PC-9 (cell line): ENCODE data around the gene PRR30. TPM values are rescaled to one million over a fixed set of nuclear protein-coding genes. Genes with fewer than 3 reads are reported as not detected.

Experiments
- BruUV-seq: library from RNA; stranded (reverse); fragments of 400-500 nt; replicated peaks from 2 replicates; lab custom pipeline; 2021; lab: Mats Ljungman, UMichigan
- CTCF ChIA-PET: fragments of 300-600 bp; sonication (Branson Sonifier 250); formaldehyde crosslinking; loops from one replicate; lab custom pipeline; 2022; ENCODE audit warnings: antibody characterized with exemption; lab: Charles Lee
- POLR2A ChIA-PET: fragments of 300-600 bp; sonication (Branson Sonifier 250); formaldehyde crosslinking; loops from one replicate; lab custom pipeline; 2022; ENCODE audit warnings: antibody characterized with exemption; ENCODE audit not compliant: unreplicated experiment; lab: Charles Lee
- DNase-seq, 2 experiments: peaks; one replicate each; pipeline versions ENCODE4 v3.0.0 to v3.0.0-alpha.2; 2015 to 2022; ENCODE audit warnings: mixed read lengths in 1 of 2
- H2AFZ ChIP-seq: fragments of 200-600 bp; sonication (generic); 2 replicates; pipeline ENCODE4 v1.8.1; 2017; ENCODE audit warnings: antibody characterized with exemption
- H3F3A ChIP-seq: fragments of 200-600 bp; sonication (generic); 2 replicates; pipeline ENCODE4 v1.8.1; 2017; ENCODE audit warnings: antibody characterized with exemption, mild to moderate bottlenecking, low read depth; ENCODE audit not compliant: insufficient read depth
- H3K27ac ChIP-seq: fragments of 200-600 bp; sonication (generic); 2 replicates; pipeline ENCODE4 v1.6.1; 2016; ENCODE audit warnings: mixed run types
- H3K27me3 ChIP-seq: fragments of 200-600 bp; sonication (generic); 2 replicates; pipeline ENCODE4 v1.6.1; 2016; ENCODE audit warnings: low read depth, mixed run types; ENCODE audit not compliant: insufficient read depth
- H3K36me3 ChIP-seq: fragments of 200-600 bp; sonication (generic); 2 replicates; pipeline ENCODE4 v1.6.1; 2016; ENCODE audit warnings: low read depth, mixed run types
- H3K4me1 ChIP-seq: fragments of 200-600 bp; sonication (generic); replicated peaks from 2 replicates; pipeline ENCODE4 v1.6.1; 2016; ENCODE audit warnings: mixed run types; ENCODE audit not compliant: insufficient read depth
- H3K4me2 ChIP-seq: fragments of 200-600 bp; sonication (generic); 2 replicates; pipeline ENCODE4 v1.6.1; 2017; ENCODE audit warnings: mixed run types
- H3K4me3 ChIP-seq: fragments of 200-600 bp; sonication (generic); 2 replicates; pipeline ENCODE4 v1.6.1; 2016; ENCODE audit warnings: mixed run types
- H3K79me2 ChIP-seq: fragments of 200-600 bp; sonication (generic); 2 replicates; pipeline ENCODE4 v1.6.1; 2017; ENCODE audit warnings: low read depth, mixed run types
- H3K9me2 ChIP-seq: fragments of 200-600 bp; sonication (generic); 2 replicates; pipeline ENCODE4 v1.8.1; 2017; ENCODE audit warnings: mild to moderate bottlenecking; ENCODE audit not compliant: insufficient read depth
- H3K9me3 ChIP-seq: fragments of 200-600 bp; sonication (generic); 2 replicates; pipeline ENCODE4 v1.8.1; 2016; ENCODE audit warnings: low read depth; ENCODE audit not compliant: insufficient read depth
- H4K20me1 ChIP-seq: fragments of 200-600 bp; sonication (generic); 2 replicates; pipeline ENCODE4 v1.8.1; 2017; ENCODE audit not compliant: insufficient read depth
- EZH2 ChIP-seq: fragments of 200-600 bp; sonication (generic); IDR thresholded peaks from 2 replicates; pipeline ENCODE4 v1.8.0; 2017; ENCODE audit warnings: antibody characterized with exemption, low read depth
- intact Hi-C: fragments of 100-400 bp; cut with micrococcal nuclease; formaldehyde crosslinking; loops from one replicate; pipeline ENCODE4 v1.10.0; 2022; ENCODE audit not compliant: unreplicated experiment
- total RNA-seq: library from RNA; stranded (reverse); gene quantifications from 2 replicates; pipeline ENCODE4 v1.2.3, GENCODE V29; 2021
- TF ChIP-seq, protein P1 (sequence below): fragments of 200-600 bp; sonication (generic); conservative IDR thresholded peaks from 2 replicates; pipeline ENCODE4 v1.6.1; 2017; ENCODE audit warnings: mixed run types, antibody characterized with exemption, mild to moderate bottlenecking, moderate library complexity

PRR30 gene
- total RNA-seq, 1 experiment from 2014 or later, result not detected

GRCh38 chr2:27175330-27175729 is 36.1 kb upstream of the PRR30 start:
- CTCF ChIA-PET, result no interaction called here
- Histone ChIP-seq H3F3A (no peaks in the 10 kb centered on the region), H3K4me2 (no peak overlapping the region), H3K36me3 (no peaks in the 10 kb centered on the region), H2AFZ (no peak overlapping the region), H3K27me3 (peaks cover 17% of the 10 kb centered on the region; the same call in 1 of the 2 replicates), H4K20me1 (no peaks in the 10 kb centered on the region), H3K9me2 (no peaks in the 10 kb centered on the region), H3K4me1 (no peaks in the 10 kb centered on the region), H3K79me2 (no peaks in the 10 kb centered on the region), H3K9me3 (no peaks in the 10 kb centered on the region), H3K4me3 (no peak overlapping the region), H3K27ac (no peak overlapping the region)
- no peak for DNase-seq
- BruUV-seq, result no TSS peak
- intact Hi-C loops, result no loop called here
- TF ChIP-seq EZH2, result no peak
- TF ChIP-seq, protein P1, sequence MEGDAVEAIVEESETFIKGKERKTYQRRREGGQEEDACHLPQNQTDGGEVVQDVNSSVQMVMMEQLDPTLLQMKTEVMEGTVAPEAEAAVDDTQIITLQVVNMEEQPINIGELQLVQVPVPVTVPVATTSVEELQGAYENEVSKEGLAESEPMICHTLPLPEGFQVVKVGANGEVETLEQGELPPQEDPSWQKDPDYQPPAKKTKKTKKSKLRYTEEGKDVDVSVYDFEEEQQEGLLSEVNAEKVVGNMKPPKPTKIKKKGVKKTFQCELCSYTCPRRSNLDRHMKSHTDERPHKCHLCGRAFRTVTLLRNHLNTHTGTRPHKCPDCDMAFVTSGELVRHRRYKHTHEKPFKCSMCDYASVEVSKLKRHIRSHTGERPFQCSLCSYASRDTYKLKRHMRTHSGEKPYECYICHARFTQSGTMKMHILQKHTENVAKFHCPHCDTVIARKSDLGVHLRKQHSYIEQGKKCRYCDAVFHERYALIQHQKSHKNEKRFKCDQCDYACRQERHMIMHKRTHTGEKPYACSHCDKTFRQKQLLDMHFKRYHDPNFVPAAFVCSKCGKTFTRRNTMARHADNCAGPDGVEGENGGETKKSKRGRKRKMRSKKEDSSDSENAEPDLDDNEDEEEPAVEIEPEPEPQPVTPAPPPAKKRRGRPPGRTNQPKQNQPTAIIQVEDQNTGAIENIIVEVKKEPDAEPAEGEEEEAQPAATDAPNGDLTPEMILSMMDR, result no peak
- POLR2A ChIA-PET, result no interaction called here

GRCh38 chr2:27174638-27175037 is 35.4 kb upstream of the PRR30 start:
- H3K9me3 ChIP-seq, result no peaks in the 10 kb centered on the region
- ChIA-PET POLR2A (no interaction called here), CTCF (no interaction called here)
- peaks cover 17% of the 10 kb centered on the region; the same call in 1 of the 2 replicates for H3K27me3 ChIP-seq
- H3K79me2 ChIP-seq, result no peaks in the 10 kb centered on the region
- H3K9me2 ChIP-seq, result no peaks in the 10 kb centered on the region
- no peak for DNase-seq
- H3F3A ChIP-seq, result no peaks in the 10 kb centered on the region
- H4K20me1 ChIP-seq, result no peaks in the 10 kb centered on the region
- intact Hi-C loops, result no loop called here
- H3K4me3 ChIP-seq, result no peak overlapping the region
- H3K4me1 ChIP-seq, result no peaks in the 10 kb centered on the region
- H3K36me3 ChIP-seq, result no peaks in the 10 kb centered on the region
- no peak for TF ChIP-seq EZH2
- TF ChIP-seq, protein P1, result no peak
- H2AFZ ChIP-seq, result no peak overlapping the region
- BruUV-seq, result no TSS peak
- H3K4me2 ChIP-seq, result no peak overlapping the region
- H3K27ac ChIP-seq, result no peak overlapping the region

GRCh38 chr2:27171351-27171848 is 32.2 kb upstream of the PRR30 start:
- ChIA-PET POLR2A (interaction anchor here (0.5 kb wide), 1 partner anchor 122 kb away, joined by 22 read pairs; no protein-coding TSS in a partner anchor), CTCF (interaction anchor here (0.6 to 0.7 kb wide), 3 partner anchors 36 to 132 kb away, joined by 3 to 18 read pairs (median 9); no protein-coding TSS in a partner anchor)
- no peak overlapping the region for H3K4me2 ChIP-seq
- no peaks in the 10 kb centered on the region for H3K9me2 ChIP-seq
- no TSS peak for BruUV-seq
- H3F3A ChIP-seq, result no peaks in the 10 kb centered on the region
- intact Hi-C loops, result no loop called here
- H3K4me3 ChIP-seq, result no peak overlapping the region
- H3K4me1 ChIP-seq, result no peaks in the 10 kb centered on the region
- TF ChIP-seq, protein P1, result no peak
- no peak for TF ChIP-seq EZH2
- no peak for DNase-seq
- no peaks in the 10 kb centered on the region for H3K79me2 ChIP-seq
- no peaks in the 10 kb centered on the region for H4K20me1 ChIP-seq
- H3K27ac ChIP-seq, result no peak overlapping the region
- H3K36me3 ChIP-seq, result no peaks in the 10 kb centered on the region
- no peaks in the 10 kb centered on the region for H3K9me3 ChIP-seq
- H3K27me3 ChIP-seq, result peaks cover 17% of the 10 kb centered on the region; the same call in 1 of the 2 replicates
- H2AFZ ChIP-seq, result no peak overlapping the region
